SK-N-SH treated with all-trans-retinoic acid at 6 μM for 48 hours (cell line): ENCODE data around the gene RABGGTA.

ENCODE experiments used
- ATAC-seq: fragments of 200-7000 bp; cut with Tn5 transposase; 3 replicates; pipeline ENCODE4 v1.9.1; 2020; ENCODE audit warnings: mild to moderate bottlenecking, moderate library complexity
- ARNTL ChIP-seq: fragments of 450-650 bp; formaldehyde crosslinking; IDR thresholded peaks from 2 replicates; pipeline ENCODE4 v1.5.0; 2020; ENCODE audit warnings: low read depth, mild to moderate bottlenecking, moderate library complexity, borderline replicate concordance
- BACH2 ChIP-seq: fragments of 250-450 bp; sonication (Bioruptor Pico); IDR thresholded peaks from 2 replicates; pipeline ENCODE4 v1.9.0; 2021; ENCODE audit warnings: mild to moderate bottlenecking, borderline replicate concordance
- CREB5 ChIP-seq: fragments of 250-450 bp; sonication (Bioruptor Pico); IDR thresholded peaks from 2 replicates; pipeline ENCODE4 v1.5.1; 2020; ENCODE audit warnings: low read depth, mild to moderate bottlenecking, moderate library complexity
- CSDC2 ChIP-seq: fragments of 250-450 bp; sonication (Bioruptor Pico); IDR thresholded peaks from 2 replicates; pipeline ENCODE4 v1.5.0; 2020; ENCODE audit warnings: mild to moderate bottlenecking, moderate library complexity
- CSRNP3 ChIP-seq: fragments of 250-450 bp; sonication (Bioruptor Pico); IDR thresholded peaks from 2 replicates; pipeline ENCODE4 v1.5.1; 2021; ENCODE audit warnings: mild to moderate bottlenecking, moderate library complexity
- GLIS3 ChIP-seq: fragments of 250-450 bp; sonication (Bioruptor Pico); IDR thresholded peaks from 2 replicates; pipeline ENCODE4 v1.5.0; 2020; ENCODE audit warnings: mild to moderate bottlenecking, moderate library complexity
- PATZ1 ChIP-seq: fragments of 250-450 bp; sonication (Bioruptor Pico); IDR thresholded peaks from 2 replicates; pipeline ENCODE4 v1.8.0; 2020; ENCODE audit warnings: mild to moderate bottlenecking, moderate library complexity, borderline replicate concordance
- POU6F1 ChIP-seq: fragments of 250-450 bp; sonication (Bioruptor Pico); IDR thresholded peaks from 2 replicates; pipeline ENCODE4 v1.8.0; 2021; ENCODE audit warnings: low read depth, mild to moderate bottlenecking, moderate library complexity, borderline replicate concordance
- SNAI2 ChIP-seq: fragments of 250-450 bp; sonication (Bioruptor Pico); IDR thresholded peaks from 2 replicates; pipeline ENCODE4 v1.5.0; 2020; ENCODE audit warnings: mild to moderate bottlenecking, moderate library complexity
- TOX ChIP-seq: fragments of 250-450 bp; sonication (Bioruptor Pico); IDR thresholded peaks from 2 replicates; pipeline ENCODE4 v1.8.0; 2021; ENCODE audit warnings: mild to moderate bottlenecking, moderate library complexity, borderline replicate concordance
- TSHZ2 ChIP-seq: fragments of 250-450 bp; sonication (Bioruptor Pico); IDR thresholded peaks from 2 replicates; pipeline ENCODE4 v1.5.0; 2020; ENCODE audit warnings: mild to moderate bottlenecking, moderate library complexity
- ZC3H10 ChIP-seq: fragments of 250-450 bp; sonication (Bioruptor Pico); IDR thresholded peaks from 2 replicates; pipeline ENCODE4 v1.5.1; 2021; ENCODE audit warnings: mild to moderate bottlenecking, moderate library complexity
- ZFP3 ChIP-seq: fragments of 250-450 bp; sonication (Bioruptor Pico); IDR thresholded peaks from 2 replicates; pipeline ENCODE4 v1.5.0; 2020; ENCODE audit warnings: mild to moderate bottlenecking, moderate library complexity
- ZFP30 ChIP-seq: fragments of 450-650 bp; formaldehyde crosslinking; IDR thresholded peaks from 2 replicates; pipeline ENCODE4 v1.5.0; 2022; ENCODE audit warnings: mild to moderate bottlenecking, moderate library complexity
- ZNF565 ChIP-seq: fragments of 450-650 bp; formaldehyde crosslinking; conservative IDR thresholded peaks from 2 replicates; pipeline ENCODE4 v1.5.0; 2020; ENCODE audit warnings: low read depth, mild to moderate bottlenecking, moderate library complexity
- ZNF70 ChIP-seq: fragments of 450-650 bp; formaldehyde crosslinking; IDR thresholded peaks from 2 replicates; pipeline ENCODE4 v1.5.0; 2020; ENCODE audit warnings: mild to moderate bottlenecking, moderate library complexity

The RABGGTA gene

GRCh38 chr14:24315243-24315806, 43.9 kb upstream of the RABGGTA start:
- ATAC-seq, result no peak
- TF ChIP-seq POU6F1 (CRISPR knock-in tag) (no peak), ZFP3 (no peak), CSDC2 (CRISPR knock-in tag) (no peak), BACH2 (CRISPR knock-in tag) (no peak), ARNTL (CRISPR knock-in tag) (no peak), TOX (CRISPR knock-in tag) (no peak), ZNF70 (CRISPR knock-in tag) (no peak), ZC3H10 (CRISPR knock-in tag) (no peak), CREB5 (no peak), ZNF565 (CRISPR knock-in tag) (no peak), CSRNP3 (no peak), SNAI2 (CRISPR knock-in tag) (no peak)

- TF ChIP-seq ZNF565 (CRISPR knock-in tag), result no peak
- no peak for TF ChIP-seq GLIS3
- TF ChIP-seq, all 23 proteins: peak for 0
- ATAC-seq, result no peak
Measured at GRCh38 chr14:24314377-24315193, 43.2 kb upstream of the RABGGTA start.

- TF ChIP-seq TOX (CRISPR knock-in tag) (no peak), ARNTL (CRISPR knock-in tag) (no peak), ZC3H10 (CRISPR knock-in tag) (no peak), ZNF565 (CRISPR knock-in tag) (no peak), ZFP30 (no peak), GLIS3 (no peak), PATZ1 (CRISPR knock-in tag) (no peak)
- no peak for ATAC-seq
Measured at GRCh38 chr14:24313913-24314312, 42.5 kb upstream of the RABGGTA start.

- no peak for ATAC-seq
- TF ChIP-seq PATZ1 (CRISPR knock-in tag) (no peak), POU6F1 (CRISPR knock-in tag) (no peak), TSHZ2 (CRISPR knock-in tag) (no peak), ZNF70 (CRISPR knock-in tag) (no peak), ZFP3 (no peak)
Measured at GRCh38 chr14:24312736-24313507, 41.5 kb upstream of the RABGGTA start.
